Spleen (tissue), 7 donors: ENCODE data around the gene SLC33A1.

ENCODE experiments used
- CTCF ChIP-seq, 11 experiments: fragments of 200-600 bp in 7 of 11; fragments of 450-650 bp in 4 of 11; sonication (generic) in 4 of 11; IDR thresholded peaks in 8 of 11; conservative IDR thresholded peaks in 3 of 11; 1 replicate in 7 of 11; 2 replicates in 4 of 11; pipeline versions ENCODE4 v1.4.0 to v1.8.0; 2016 to 2021; ENCODE audit warnings: antibody characterized with exemption in 11 of 11, inconsistent platforms in 4 of 11, mild to moderate bottlenecking in 1 of 11
- POLR2AphosphoS5 ChIP-seq, 3 donors: sonication (generic); formaldehyde crosslinking; IDR thresholded peaks; one replicate each; pipeline ENCODE4 v1.5.1; 2017; ENCODE audit warnings: antibody characterized with exemption in 3 of 3
- donor health status: DM: no; HTN: no; CAD: no; lungs with moderate emphysema.
- donor health status: DM: no; HTN: no; CAD: no.
- donor health status: DM: no; HTN: no; CAD: no.

- TF ChIP-seq CTCF (IDR thresholded peaks at IDR 0.05 in 8 of 11, conservative IDR thresholded peaks at IDR 0.05 in 3 of 11) (peak; percentile 40 to 85 (median 73)), POLR2AphosphoS5 (IDR thresholded peaks at IDR 0.05) (peak; percentile 72 to 92 (median 86))
Observed at GRCh38 chr3:155870133-155870944, 16.1 kb upstream of the SLC33A1 start, which contains the start of gene GMPS.
